ENCODE measurements around the gene ZZZ3. TPM values are rescaled to one million over a fixed set of nuclear protein-coding genes. Genes with fewer than 3 reads are reported as not detected.

ZZZ3 gene
- total RNA-seq, 2 experiments from 2014 or later = 51.4 to 66.4 TPM

- no TSS peak for BruUV-seq (replicated peaks)
Measured at GRCh38 chr1:77673716-77674355, 8.6 kb downstream of the ZZZ3 start.

DNA sequence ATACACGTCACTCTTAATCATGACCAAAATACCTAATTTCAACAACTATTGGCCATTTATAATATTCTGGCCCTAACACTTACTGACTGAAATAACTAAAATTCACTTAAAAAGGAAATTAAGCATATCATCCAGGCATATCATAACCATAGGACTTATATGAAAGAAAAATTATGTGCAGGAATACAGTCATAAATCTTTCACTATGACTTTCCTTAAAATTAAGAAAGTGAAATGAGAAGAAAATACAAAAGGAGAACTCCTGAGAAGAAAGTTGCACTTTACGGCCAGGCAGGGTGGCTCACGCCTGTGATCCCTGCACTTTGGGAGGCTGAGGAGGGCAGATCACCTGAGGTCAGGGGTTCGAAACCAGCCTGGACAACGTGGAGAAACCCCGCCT is 9.4 kb downstream of the ZZZ3 start:
- BruUV-seq (replicated peaks) = no TSS peak
- H2AFZ ChIP-seq (ENCODE audit: low read length) = no peak overlapping the region
- peaks cover 29% of the 10 kb centered on the region; the same call in 1 of the 2 replicates for H3K36me3 ChIP-seq (ENCODE audit: insufficient read depth, low read length)
- no peaks in the 10 kb centered on the region for H3K9me2 ChIP-seq (ENCODE audit: insufficient read depth, low read length)
- H3K9me3 ChIP-seq (ENCODE audit: low read length) = no peaks in the 10 kb centered on the region
- no peak for DNase-seq (ENCODE audit: low spot score)
- intact Hi-C loops (cut with micrococcal nuclease; ENCODE audit: unreplicated experiment) = no loop called here
- peaks cover 23% of the 10 kb centered on the region for H4K20me1 ChIP-seq (ENCODE audit: insufficient read depth, low read length)
- CTCF ChIA-PET (ENCODE audit: unreplicated experiment) = no interaction called here
- peak overlapping the region; percentile 54 for H3K4me2 ChIP-seq (ENCODE audit: low read length)
- TF ChIP-seq EZH2phosphoT487 (IDR thresholded peaks at IDR 0.05; ENCODE audit: borderline replicate concordance, low read depth, low read length) = no peak
- TF ChIP-seq, protein P1, sequence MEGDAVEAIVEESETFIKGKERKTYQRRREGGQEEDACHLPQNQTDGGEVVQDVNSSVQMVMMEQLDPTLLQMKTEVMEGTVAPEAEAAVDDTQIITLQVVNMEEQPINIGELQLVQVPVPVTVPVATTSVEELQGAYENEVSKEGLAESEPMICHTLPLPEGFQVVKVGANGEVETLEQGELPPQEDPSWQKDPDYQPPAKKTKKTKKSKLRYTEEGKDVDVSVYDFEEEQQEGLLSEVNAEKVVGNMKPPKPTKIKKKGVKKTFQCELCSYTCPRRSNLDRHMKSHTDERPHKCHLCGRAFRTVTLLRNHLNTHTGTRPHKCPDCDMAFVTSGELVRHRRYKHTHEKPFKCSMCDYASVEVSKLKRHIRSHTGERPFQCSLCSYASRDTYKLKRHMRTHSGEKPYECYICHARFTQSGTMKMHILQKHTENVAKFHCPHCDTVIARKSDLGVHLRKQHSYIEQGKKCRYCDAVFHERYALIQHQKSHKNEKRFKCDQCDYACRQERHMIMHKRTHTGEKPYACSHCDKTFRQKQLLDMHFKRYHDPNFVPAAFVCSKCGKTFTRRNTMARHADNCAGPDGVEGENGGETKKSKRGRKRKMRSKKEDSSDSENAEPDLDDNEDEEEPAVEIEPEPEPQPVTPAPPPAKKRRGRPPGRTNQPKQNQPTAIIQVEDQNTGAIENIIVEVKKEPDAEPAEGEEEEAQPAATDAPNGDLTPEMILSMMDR (conservative IDR thresholded peaks at IDR 0.05; ENCODE audit: low read length) = no peak
- H3K4me1 ChIP-seq (ENCODE audit: insufficient read depth, low read length, poor library complexity, severe bottlenecking) = peaks cover 62% of the 10 kb centered on the region
- H3K4me3 ChIP-seq (ENCODE audit: low read depth, low read length, poor library complexity, severe bottlenecking) = no peak overlapping the region
- POLR2A ChIA-PET = interaction anchor here (1.2 to 2.0 kb wide), 2 partner anchors 11 to 84 kb away, joined by 6 read pairs; no protein-coding TSS in a partner anchor
- peaks cover 100% of the 10 kb centered on the region for H3K79me2 ChIP-seq (ENCODE audit: insufficient read depth, low read depth, low read length)
- no peak overlapping the region for H3K27ac ChIP-seq (ENCODE audit: low read depth, low read length, poor library complexity, severe bottlenecking)

More at GRCh38 chr1:77673716-77674355, 8.6 kb downstream of the ZZZ3 start:
- Histone ChIP-seq H4K20me1 (ENCODE audit: insufficient read depth, low read length) (peaks cover 24% of the 10 kb centered on the region), H3K4me1 (ENCODE audit: insufficient read depth, low read length, poor library complexity, severe bottlenecking) (peaks cover 70% of the 10 kb centered on the region), H3K4me2 (ENCODE audit: low read length) (no peak overlapping the region), H3K4me3 (ENCODE audit: low read depth, low read length, poor library complexity, severe bottlenecking) (no peak overlapping the region), H3K36me3 (ENCODE audit: insufficient read depth, low read length) (peaks cover 34% of the 10 kb centered on the region; the same call in 1 of the 2 replicates), H3K27ac (ENCODE audit: low read depth, low read length, poor library complexity, severe bottlenecking) (no peak overlapping the region), H3K9me3 (ENCODE audit: low read length) (no peaks in the 10 kb centered on the region), H2AFZ (ENCODE audit: low read length) (no peak overlapping the region), H3K9me2 (ENCODE audit: insufficient read depth, low read length) (no peaks in the 10 kb centered on the region), H3K79me2 (ENCODE audit: insufficient read depth, low read depth, low read length) (peaks cover 100% of the 10 kb centered on the region)
- DNase-seq (ENCODE audit: low spot score) = no peak
- intact Hi-C loops (cut with micrococcal nuclease; ENCODE audit: unreplicated experiment) = no loop called here
- TF ChIP-seq, protein P1 (conservative IDR thresholded peaks at IDR 0.05; ENCODE audit: low read length) = no peak
- ChIA-PET CTCF (ENCODE audit: unreplicated experiment) (no interaction called here), POLR2A (interaction anchor here (1.0 to 2.0 kb wide), 4 partner anchors 9 to 83 kb away, joined by 3 to 6 read pairs (median 4); partner anchors contain the start of gene ZZZ3)

GRCh38 chr1:77672374-77672773 is 10.1 kb downstream of the ZZZ3 start:
- no peak for DNase-seq (ENCODE audit: low spot score)
- no peaks in the 10 kb centered on the region for H3K9me3 ChIP-seq (ENCODE audit: low read length)
- no peak overlapping the region for H2AFZ ChIP-seq (ENCODE audit: low read length)
- TF ChIP-seq EZH2phosphoT487 (IDR thresholded peaks at IDR 0.05; ENCODE audit: borderline replicate concordance, low read depth, low read length) = no peak
- TF ChIP-seq, protein P1 (conservative IDR thresholded peaks at IDR 0.05; ENCODE audit: low read length) = no peak
- H3K4me2 ChIP-seq (ENCODE audit: low read length) = peak overlapping the region; percentile 54
- BruUV-seq (replicated peaks) = no TSS peak
- H3K36me3 ChIP-seq (ENCODE audit: insufficient read depth, low read length) = peaks cover 27% of the 10 kb centered on the region; the same call in 1 of the 2 replicates
- H3K27ac ChIP-seq (ENCODE audit: low read depth, low read length, poor library complexity, severe bottlenecking) = no peak overlapping the region
- intact Hi-C loops (cut with micrococcal nuclease; ENCODE audit: unreplicated experiment) = no loop called here
- ChIA-PET CTCF (ENCODE audit: unreplicated experiment) (no interaction called here), POLR2A (interaction anchor here (0.7 to 2.0 kb wide), 4 partner anchors 8 to 431 kb away, joined by 3 to 6 read pairs (median 3); no protein-coding TSS in a partner anchor)
- H3K9me2 ChIP-seq (ENCODE audit: insufficient read depth, low read length) = no peaks in the 10 kb centered on the region
- H3K4me3 ChIP-seq (ENCODE audit: low read depth, low read length, poor library complexity, severe bottlenecking) = no peak overlapping the region
- peaks cover 57% of the 10 kb centered on the region for H3K4me1 ChIP-seq (ENCODE audit: insufficient read depth, low read length, poor library complexity, severe bottlenecking)
- peaks cover 100% of the 10 kb centered on the region for H3K79me2 ChIP-seq (ENCODE audit: insufficient read depth, low read depth, low read length)
- peaks cover 20% of the 10 kb centered on the region for H4K20me1 ChIP-seq (ENCODE audit: insufficient read depth, low read length)

Measured in OCI-LY7 (cell line).